ENCODE results near the gene B9D2. TPM values are rescaled to one million over a fixed set of nuclear protein-coding genes. Genes with fewer than 3 reads are reported as not detected.
"Not testable (repeated sequence)": the region's sequence is repeated elsewhere in the genome, so short reads cannot be mapped to it uniquely, and the experiment has no call there.

B9D2 gene
- total RNA-seq: 6.3 and 8.6 TPM in 2 replicates

DNA sequence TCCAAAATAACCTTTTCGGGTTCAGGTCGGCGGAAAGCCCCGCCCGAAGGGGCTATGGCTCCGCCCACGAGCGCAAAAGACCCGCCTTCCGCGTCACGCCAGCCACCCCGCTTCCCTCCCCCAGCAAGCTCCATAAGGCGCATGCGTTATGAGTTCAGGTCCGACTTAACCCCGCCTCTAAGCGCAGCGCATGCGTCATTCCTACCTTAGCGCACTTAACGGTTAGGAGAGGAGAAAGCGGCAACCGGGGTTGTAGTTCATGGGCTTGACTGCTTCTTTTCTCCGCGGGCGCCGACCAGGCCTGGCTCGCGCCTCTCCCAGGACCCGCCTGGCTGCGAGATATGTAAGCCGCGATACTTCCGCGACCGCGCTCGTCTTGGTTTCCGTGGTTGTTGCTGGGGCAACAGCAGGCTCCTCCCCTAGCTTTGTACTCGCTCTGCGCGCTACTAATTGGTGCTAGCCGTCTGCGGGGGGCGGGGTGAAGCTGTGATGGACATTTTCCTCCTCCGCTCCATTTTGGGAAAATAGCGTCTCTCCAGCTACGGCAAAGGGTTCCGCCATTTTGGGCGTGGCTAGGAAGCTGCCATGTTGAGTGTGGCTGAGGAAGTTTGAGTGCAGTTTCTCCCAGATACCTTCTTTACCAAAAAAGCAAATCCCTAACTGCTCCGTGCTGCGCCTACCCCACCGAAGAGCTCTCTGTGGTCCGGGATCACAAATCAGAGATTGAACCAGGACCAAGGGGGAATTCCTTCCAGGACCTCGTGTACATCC lies at the start of gene B9D2:
B9D2 (minus strand) TSS at position 397 of the 771 bp plus-strand sequence. CDS start 630 bp downstream, outside the sequence.
- Mint-ChIP-seq H3K4me1 (peaks cover 28% of the 10 kb centered on the region), H3K4me3 (peak within 1 kb of the TSS; percentile 93), H3K27ac (peak within 1 kb of the TSS; percentile 99), H3K27me3 (no peaks in the 10 kb centered on the region), H3K9me3 (no peaks in the 10 kb centered on the region), H3K36me3 (ENCODE audit: low read depth) (peaks cover 13% of the 10 kb centered on the region)
- DNase-seq: peak; percentile 99
- intact Hi-C loops (cut with micrococcal nuclease): loop anchor here (1.0 to 5.0 kb wide), 5 partner anchors 10 to 168 kb away; partner anchors contain the start of genes BCKDHA, DMAC2 and EXOSC5

GRCh38 chr19:41412953-41413352 lies 49.0 kb upstream of the B9D2 start:
- Mint-ChIP-seq H3K4me1 (peaks cover 5% of the 10 kb centered on the region), H3K9me3 (no peaks in the 10 kb centered on the region), H3K4me3 (no peak overlapping the region), H3K36me3 (ENCODE audit: low read depth) (peaks cover 25% of the 10 kb centered on the region), H3K27ac (no peak overlapping the region), H3K27me3 (no peaks in the 10 kb centered on the region)
- intact Hi-C loops (cut with micrococcal nuclease): no loop called here
- no peak for DNase-seq

DNA sequence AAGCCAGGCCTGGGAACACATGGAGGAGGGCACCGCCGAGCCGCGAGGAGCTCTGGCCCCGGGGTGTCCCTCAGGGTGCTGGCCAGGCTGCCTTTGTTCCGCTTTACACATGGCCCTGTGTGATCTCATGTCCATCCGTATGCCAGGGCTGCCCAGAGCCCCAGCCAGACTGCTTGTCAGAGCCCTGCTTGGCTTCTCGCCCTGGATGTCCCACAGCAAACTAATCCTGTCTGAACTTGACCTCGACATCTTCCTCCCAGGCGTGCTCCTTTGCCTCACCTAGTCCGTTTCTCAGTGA lies 48.0 kb upstream of the B9D2 start:
- intact Hi-C loops (cut with micrococcal nuclease): no loop called here
- Mint-ChIP-seq H3K36me3 (ENCODE audit: low read depth) (peaks cover 23% of the 10 kb centered on the region), H3K27ac (no peak overlapping the region), H3K9me3 (no peaks in the 10 kb centered on the region), H3K4me3 (no peak overlapping the region), H3K27me3 (no peaks in the 10 kb centered on the region), H3K4me1 (peaks cover 5% of the 10 kb centered on the region)
- DNase-seq: no peak

DNA sequence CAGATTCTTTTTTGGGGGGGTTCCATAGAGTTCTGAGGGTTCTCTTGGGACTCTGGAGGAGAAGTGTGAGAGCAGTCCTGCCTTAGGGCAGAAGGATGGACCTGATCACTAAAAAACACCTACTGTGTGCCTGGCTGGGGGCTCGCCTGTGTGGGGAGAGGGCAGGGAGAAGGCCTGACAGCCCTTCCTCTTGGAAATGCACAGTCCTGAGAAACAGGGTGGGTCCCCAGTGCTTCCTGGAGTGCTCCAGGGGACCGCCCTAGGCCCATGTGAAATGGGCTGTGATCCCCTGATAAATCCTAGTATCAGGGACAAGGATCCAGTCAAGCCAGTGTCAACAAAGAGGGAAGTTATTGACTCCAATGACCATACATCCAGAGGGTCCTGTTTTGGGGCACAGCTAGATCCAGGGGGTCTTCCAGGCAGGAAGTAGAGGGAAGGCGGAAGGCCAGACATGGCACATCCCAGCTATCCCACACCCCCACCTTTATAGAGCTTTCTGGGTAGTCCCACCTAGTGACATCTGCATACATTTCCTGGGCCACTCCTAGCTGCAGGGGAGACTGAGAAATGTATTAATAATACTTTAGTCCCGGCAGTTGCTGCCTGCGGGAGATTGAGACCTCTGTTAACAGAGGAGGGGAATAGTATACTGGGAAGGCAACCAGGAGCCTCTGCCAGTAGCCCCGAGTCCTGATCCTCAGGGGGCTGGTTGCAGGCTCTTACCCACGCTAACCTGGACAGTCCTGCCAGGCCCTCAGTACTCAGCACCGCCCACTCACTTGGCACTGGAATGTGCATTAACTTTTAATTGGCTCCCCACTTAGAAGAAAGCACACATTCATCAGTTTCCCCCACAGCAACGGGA lies 47.4 kb upstream of the B9D2 start:
- no peak for DNase-seq
- intact Hi-C loops (cut with micrococcal nuclease): no loop called here
- no peaks in the 10 kb centered on the region for H3K9me3 Mint-ChIP-seq
- peaks cover 5% of the 10 kb centered on the region for H3K4me1 Mint-ChIP-seq
- H3K27ac Mint-ChIP-seq: no peak overlapping the region
- H3K36me3 Mint-ChIP-seq (ENCODE audit: low read depth): peaks cover 21% of the 10 kb centered on the region
- H3K27me3 Mint-ChIP-seq: no peaks in the 10 kb centered on the region
- H3K4me3 Mint-ChIP-seq: no peak overlapping the region

GRCh38 chr19:41410336-41411054 lies 46.5 kb upstream of the B9D2 start:
- Mint-ChIP-seq H3K9me3 (no peaks in the 10 kb centered on the region), H3K27ac (no peak overlapping the region), H3K36me3 (ENCODE audit: low read depth) (peaks cover 20% of the 10 kb centered on the region), H3K4me3 (no peak overlapping the region), H3K27me3 (no peaks in the 10 kb centered on the region), H3K4me1 (peaks cover 5% of the 10 kb centered on the region)
- DNase-seq: no peak
- intact Hi-C loops (cut with micrococcal nuclease): no loop called here

DNA sequence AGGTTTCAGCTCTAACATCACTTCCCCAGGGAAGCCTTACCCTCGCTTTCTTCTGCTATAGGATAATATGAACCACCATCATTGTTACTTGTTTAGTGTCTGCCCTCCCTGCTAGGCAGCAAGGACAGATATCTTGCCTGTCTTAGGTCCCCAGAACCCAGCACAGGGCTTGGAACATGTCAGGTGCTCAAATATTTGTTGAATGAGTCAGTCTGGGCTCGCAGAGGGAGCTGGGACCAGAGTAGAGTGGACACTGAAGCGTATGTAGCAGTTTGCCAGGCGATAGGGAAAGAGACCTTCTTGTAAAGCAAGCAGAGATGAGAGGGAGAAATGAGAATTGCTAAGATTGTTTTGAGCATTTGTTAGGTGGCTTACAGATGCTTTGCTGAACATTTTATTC lies 45.3 kb upstream of the B9D2 start:
- Mint-ChIP-seq H3K4me3 (no peak overlapping the region), H3K9me3 (no peaks in the 10 kb centered on the region), H3K27me3 (no peaks in the 10 kb centered on the region), H3K36me3 (ENCODE audit: low read depth) (peaks cover 10% of the 10 kb centered on the region), H3K4me1 (peaks cover 5% of the 10 kb centered on the region), H3K27ac (no peak overlapping the region)
- DNase-seq: no peak
- intact Hi-C loops (cut with micrococcal nuclease): no loop called here

- H3K9me3 Mint-ChIP-seq; H3K4me3 Mint-ChIP-seq; H3K4me1 Mint-ChIP-seq; H3K36me3 Mint-ChIP-seq (ENCODE audit: low read depth); DNase-seq; H3K27me3 Mint-ChIP-seq; intact Hi-C loops (cut with micrococcal nuclease); H3K27ac Mint-ChIP-seq: not testable (repeated sequence)
Observed at GRCh38 chr19:41408846-41409245, 44.9 kb upstream of the B9D2 start.

- DNase-seq: no peak
- Mint-ChIP-seq H3K4me1 (peaks cover 5% of the 10 kb centered on the region), H3K9me3 (no peaks in the 10 kb centered on the region), H3K4me3 (no peak overlapping the region), H3K27me3 (no peaks in the 10 kb centered on the region), H3K36me3 (ENCODE audit: low read depth) (peaks cover 5% of the 10 kb centered on the region), H3K27ac (no peak overlapping the region)
- intact Hi-C loops (cut with micrococcal nuclease): no loop called here
Observed at GRCh38 chr19:41408256-41408655, 44.3 kb upstream of the B9D2 start.

GRCh38 chr19:41407271-41407670 lies 43.3 kb upstream of the B9D2 start:
- intact Hi-C loops (cut with micrococcal nuclease): no loop called here
- peaks cover 5% of the 10 kb centered on the region for H3K4me1 Mint-ChIP-seq
- DNase-seq: no peak
- H3K36me3 Mint-ChIP-seq (ENCODE audit: low read depth): peaks cover 3% of the 10 kb centered on the region
- H3K9me3 Mint-ChIP-seq: no peaks in the 10 kb centered on the region
- no peaks in the 10 kb centered on the region for H3K27me3 Mint-ChIP-seq
- H3K27ac Mint-ChIP-seq: no peak overlapping the region
- no peak overlapping the region for H3K4me3 Mint-ChIP-seq

GRCh38 chr19:41405776-41406175 lies 41.8 kb upstream of the B9D2 start:
- H3K27ac Mint-ChIP-seq: no peak overlapping the region
- H3K9me3 Mint-ChIP-seq: no peaks in the 10 kb centered on the region
- no peaks in the 10 kb centered on the region for H3K27me3 Mint-ChIP-seq
- DNase-seq: no peak
- peaks cover 9% of the 10 kb centered on the region for H3K4me1 Mint-ChIP-seq
- intact Hi-C loops (cut with micrococcal nuclease): no loop called here
- H3K4me3 Mint-ChIP-seq: no peak overlapping the region
- H3K36me3 Mint-ChIP-seq (ENCODE audit: low read depth): no peaks in the 10 kb centered on the region

DNA sequence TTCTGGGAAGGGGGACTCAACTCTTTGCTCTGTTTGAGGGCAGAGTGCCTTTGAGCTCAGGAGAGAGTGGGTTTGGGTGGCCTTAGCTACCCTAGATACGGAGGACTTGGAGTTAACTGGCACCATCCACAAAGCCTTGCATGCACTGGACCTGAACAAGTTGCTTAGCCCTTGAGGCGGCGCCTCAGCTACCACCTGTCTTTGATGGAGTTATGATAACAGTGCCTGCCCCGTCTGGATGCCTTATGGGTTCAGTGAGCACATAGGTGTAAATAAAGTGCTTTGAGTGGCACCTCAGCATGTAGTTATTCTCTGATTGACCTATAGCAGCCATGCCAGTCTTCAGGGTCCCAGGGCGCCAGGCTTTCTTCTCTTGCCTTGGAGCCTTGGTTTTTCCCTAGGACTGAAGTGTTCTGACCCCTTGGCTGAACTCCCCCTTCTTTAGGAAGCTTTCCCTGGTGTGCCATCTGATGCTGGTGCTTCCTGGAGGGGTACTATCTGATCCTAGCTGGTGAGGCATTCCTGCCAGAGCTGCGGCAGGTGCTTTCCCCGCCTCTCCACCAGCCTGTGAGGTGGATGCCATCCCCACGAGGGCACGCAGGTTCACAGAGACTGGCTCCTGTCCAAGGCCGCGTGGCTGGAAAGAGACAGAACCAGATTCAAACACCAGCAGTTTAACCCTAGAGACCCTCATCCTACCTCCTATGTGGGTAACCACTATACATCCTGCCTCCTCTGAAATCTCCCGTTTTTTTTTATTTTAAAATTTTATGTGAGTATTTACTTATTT lies 39.4 kb upstream of the B9D2 start:
- Mint-ChIP-seq H3K4me1 (peaks cover 15% of the 10 kb centered on the region), H3K36me3 (ENCODE audit: low read depth) (no peaks in the 10 kb centered on the region), H3K27me3 (no peaks in the 10 kb centered on the region), H3K9me3 (no peaks in the 10 kb centered on the region), H3K27ac (no peak overlapping the region), H3K4me3 (no peak overlapping the region)
- DNase-seq: no peak
- intact Hi-C loops (cut with micrococcal nuclease): no loop called here

DNA sequence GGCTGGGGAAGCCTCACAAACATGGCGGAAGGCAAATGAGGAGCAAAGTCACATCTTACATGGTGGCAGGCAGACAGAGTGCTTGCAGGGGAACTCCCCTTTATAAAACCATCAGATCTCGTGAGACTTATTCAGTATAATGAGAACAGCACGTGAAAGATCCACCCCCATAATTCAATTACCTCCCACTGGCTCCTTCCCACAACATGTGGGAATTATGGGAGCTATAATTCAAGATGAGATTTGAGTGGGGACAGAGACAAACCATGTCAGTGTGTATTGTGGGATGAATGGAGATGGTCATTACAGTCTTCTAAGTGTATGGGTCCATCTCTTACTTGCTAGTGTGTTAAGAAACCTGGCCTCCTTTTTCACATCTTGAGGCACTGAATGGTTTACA lies 38.1 kb upstream of the B9D2 start:
- DNase-seq: no peak
- intact Hi-C loops (cut with micrococcal nuclease): no loop called here
- H3K4me3 Mint-ChIP-seq: no peak overlapping the region
- no peak overlapping the region for H3K27ac Mint-ChIP-seq
- peaks cover 28% of the 10 kb centered on the region for H3K4me1 Mint-ChIP-seq
- peaks cover 5% of the 10 kb centered on the region for H3K36me3 Mint-ChIP-seq (ENCODE audit: low read depth)
- H3K9me3 Mint-ChIP-seq: no peaks in the 10 kb centered on the region
- no peaks in the 10 kb centered on the region for H3K27me3 Mint-ChIP-seq

GRCh38 chr19:41401483-41401882 lies 37.5 kb upstream of the B9D2 start:
- DNase-seq: no peak
- no peaks in the 10 kb centered on the region for H3K9me3 Mint-ChIP-seq
- no peaks in the 10 kb centered on the region for H3K27me3 Mint-ChIP-seq
- H3K27ac Mint-ChIP-seq: no peak overlapping the region
- no peak overlapping the region for H3K4me3 Mint-ChIP-seq
- H3K36me3 Mint-ChIP-seq (ENCODE audit: low read depth): peaks cover 6% of the 10 kb centered on the region
- H3K4me1 Mint-ChIP-seq: peaks cover 29% of the 10 kb centered on the region
- intact Hi-C loops (cut with micrococcal nuclease): no loop called here
